Type B pancreatic cell (in vitro differentiated cells): ENCODE results near the gene PPP2R5C. TPM values are rescaled to one million over a fixed set of nuclear protein-coding genes. Genes with fewer than 3 reads are reported as not detected.
A peak's percentile ranks its signal among the peaks of the same experiment; 100 is the strongest.

ENCODE experiments used
- DNase-seq: peaks from one replicate; pipeline ENCODE4 v3.0.0; 2021; ENCODE audit warnings: mixed read lengths; ENCODE audit not compliant: unreplicated experiment; ENCODE audit errors: extremely low spot score
- H3K27ac Mint-ChIP-seq: 2 replicates; pipeline ENCODE4 v1.8.0; 2021; ENCODE audit warnings: mild to moderate bottlenecking, mixed read lengths
- H3K27me3 Mint-ChIP-seq: 2 replicates; pipeline ENCODE4 v1.8.0; 2021; ENCODE audit warnings: mixed read lengths
- H3K36me3 Mint-ChIP-seq: 2 replicates; pipeline ENCODE4 v1.8.0; 2021; ENCODE audit warnings: mixed read lengths
- H3K4me1 Mint-ChIP-seq: one replicate; pipeline ENCODE4 v1.8.0; 2021; ENCODE audit warnings: mixed read lengths; ENCODE audit not compliant: unreplicated experiment
- H3K4me3 Mint-ChIP-seq: 2 replicates; pipeline ENCODE4 v1.8.0; 2021; ENCODE audit warnings: mild to moderate bottlenecking, mixed read lengths
- H3K9me3 Mint-ChIP-seq: 2 replicates; pipeline ENCODE4 v1.8.0; 2021; ENCODE audit warnings: mixed read lengths
- CTCF ChIP-seq: fragments of 200-600 bp; sonication (generic); conservative IDR thresholded peaks from 2 replicates; pipeline ENCODE4 v1.5.0; 2021; ENCODE audit warnings: antibody characterized with exemption, mild to moderate bottlenecking
- total RNA-seq: library from RNA; stranded (reverse); gene quantifications from 2 replicates; pipeline ENCODE4 v1.2.1, GENCODE V29; 2021; ENCODE audit warnings: low replicate concordance

PPP2R5C gene
- total RNA-seq, 1 donor from 2014 or later, result 99.8 TPM

DNA sequence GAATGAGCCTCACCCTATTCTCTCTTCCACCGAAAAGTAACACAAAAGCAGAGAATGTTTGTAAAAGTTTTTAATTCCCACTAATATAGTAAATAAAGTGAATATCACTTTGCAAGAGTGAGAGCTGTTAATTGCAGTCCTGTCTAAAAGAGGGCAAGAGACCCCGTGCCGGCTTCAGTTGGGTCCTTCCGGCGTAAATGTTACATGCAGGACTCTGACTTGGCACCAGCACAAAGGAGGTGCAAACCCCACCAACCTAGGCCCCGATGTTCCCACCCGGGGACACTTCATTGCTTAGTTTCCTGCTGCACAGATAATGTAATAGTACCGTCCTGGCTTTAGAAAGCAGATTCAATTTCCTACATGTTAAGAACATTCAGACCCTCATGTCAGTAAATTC, 136.9 kb downstream of the PPP2R5C start:
- TF ChIP-seq CTCF, result no peak
- Mint-ChIP-seq H3K27me3 (no peaks in the 10 kb centered on the region), H3K36me3 (peaks cover 26% of the 10 kb centered on the region), H3K4me1 (no peaks in the 10 kb centered on the region), H3K27ac (no peak overlapping the region), H3K9me3 (no peaks in the 10 kb centered on the region), H3K4me3 (no peak overlapping the region)
- no peak for DNase-seq

DNA sequence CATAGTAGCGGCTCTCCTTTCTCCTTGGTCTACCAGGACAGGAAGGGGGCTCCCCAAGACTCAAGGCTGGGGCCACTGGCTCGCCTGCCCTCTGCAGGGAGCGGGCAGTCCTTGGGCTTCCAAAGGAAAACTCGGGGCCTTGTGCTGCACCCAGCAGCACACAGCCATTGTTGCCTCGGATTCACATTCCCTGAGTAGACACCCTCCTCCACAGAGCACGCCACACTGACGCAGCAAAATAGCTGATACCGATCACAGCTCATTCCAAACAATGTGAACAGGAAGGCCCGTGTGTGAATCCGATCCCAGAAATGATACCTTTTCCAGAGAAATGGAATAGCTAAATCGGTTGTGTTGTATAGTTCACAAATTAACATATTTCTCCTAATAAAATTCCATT, 137.8 kb downstream of the PPP2R5C start:
- H3K27ac Mint-ChIP-seq, result no peak overlapping the region
- no peaks in the 10 kb centered on the region for H3K9me3 Mint-ChIP-seq
- H3K36me3 Mint-ChIP-seq, result peaks cover 26% of the 10 kb centered on the region
- no peak for DNase-seq
- H3K27me3 Mint-ChIP-seq, result no peaks in the 10 kb centered on the region
- no peak for TF ChIP-seq CTCF
- H3K4me1 Mint-ChIP-seq, result no peaks in the 10 kb centered on the region
- H3K4me3 Mint-ChIP-seq, result no peak overlapping the region

DNA sequence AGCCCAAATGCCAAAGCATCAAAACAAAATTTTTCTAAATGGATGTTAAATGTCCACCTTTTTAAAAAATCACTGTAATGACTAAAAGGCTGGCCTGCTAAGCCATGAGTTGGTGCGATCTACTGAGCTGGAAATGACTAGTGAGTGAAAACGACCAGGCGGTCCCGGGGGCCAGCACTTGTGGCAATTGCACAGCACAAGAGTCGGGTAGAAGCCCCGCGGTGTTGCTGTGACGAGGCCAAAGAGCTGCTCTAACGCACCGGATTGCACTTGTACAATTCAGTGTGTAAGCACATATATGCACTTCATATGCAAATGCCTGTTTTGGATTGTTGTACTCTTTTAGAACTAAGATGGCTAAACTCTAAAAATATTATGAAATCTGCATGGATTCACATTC, 138.7 kb downstream of the PPP2R5C start:
- Mint-ChIP-seq H3K27ac (no peak overlapping the region), H3K36me3 (peaks cover 30% of the 10 kb centered on the region), H3K4me3 (no peak overlapping the region), H3K27me3 (no peaks in the 10 kb centered on the region), H3K9me3 (no peaks in the 10 kb centered on the region), H3K4me1 (no peaks in the 10 kb centered on the region)
- TF ChIP-seq CTCF, result no peak
- DNase-seq, result no peak

DNA sequence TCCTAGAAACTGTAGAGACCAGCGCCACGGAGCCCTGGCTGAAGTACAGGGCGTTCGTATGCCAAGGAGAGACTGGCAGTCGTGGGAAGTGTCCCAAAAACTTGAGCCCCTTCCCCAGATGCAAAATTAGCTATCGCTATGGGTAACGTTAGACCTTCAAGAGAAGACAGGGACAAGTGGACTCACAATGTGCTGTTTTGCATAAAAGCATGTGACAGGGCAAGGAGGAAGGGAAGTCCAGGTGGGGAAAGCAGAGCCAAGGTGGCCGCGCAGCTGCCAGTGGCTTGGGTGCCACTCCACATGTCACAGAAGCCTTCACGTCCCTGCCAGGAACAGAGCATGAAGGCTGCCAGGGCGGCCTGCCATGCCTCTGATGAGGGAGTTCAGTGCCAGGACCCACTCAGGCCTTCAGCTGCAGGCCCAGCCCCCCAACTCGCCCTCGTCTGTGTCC, 141.6 kb downstream of the PPP2R5C start:
- Mint-ChIP-seq H3K27ac (no peak overlapping the region), H3K27me3 (no peaks in the 10 kb centered on the region), H3K4me3 (no peak overlapping the region), H3K4me1 (peaks cover 6% of the 10 kb centered on the region), H3K36me3 (peaks cover 26% of the 10 kb centered on the region), H3K9me3 (no peaks in the 10 kb centered on the region)
- TF ChIP-seq CTCF, result no peak
- DNase-seq, result no peak

- Mint-ChIP-seq H3K9me3 (no peaks in the 10 kb centered on the region), H3K4me3 (no peak overlapping the region), H3K27me3 (no peaks in the 10 kb centered on the region), H3K36me3 (peaks cover 34% of the 10 kb centered on the region), H3K27ac (peak overlapping the region; percentile 14), H3K4me1 (peaks cover 6% of the 10 kb centered on the region)
- DNase-seq, result no peak
- TF ChIP-seq CTCF, result no peak
These were observed 144.1 kb downstream of the PPP2R5C start for GRCh38 chr14:101905614-101906013.

GRCh38 chr14:101906645-101907044, 145.1 kb downstream of the PPP2R5C start:
- Mint-ChIP-seq H3K27ac (no peak overlapping the region), H3K4me1 (peaks cover 6% of the 10 kb centered on the region), H3K9me3 (no peaks in the 10 kb centered on the region), H3K36me3 (peaks cover 31% of the 10 kb centered on the region), H3K27me3 (no peaks in the 10 kb centered on the region), H3K4me3 (no peak overlapping the region)
- DNase-seq, result no peak
- TF ChIP-seq CTCF, result no peak
